AG09319 (cell line): Measurements from ENCODE around the gene RAB8B.

ENCODE experiments used
- DNase-seq: peaks from one replicate; pipeline ENCODE4 v3.0.0-alpha.2; 2010; ENCODE audit warnings: low read depth; ENCODE audit errors: extremely low read depth
- CTCF ChIP-seq: IDR thresholded peaks from 2 replicates; pipeline ENCODE4 v1.5.1; 2011; ENCODE audit warnings: low read depth, mild to moderate bottlenecking, inconsistent platforms, low read length, moderate library complexity

RAB8B gene

DNA sequence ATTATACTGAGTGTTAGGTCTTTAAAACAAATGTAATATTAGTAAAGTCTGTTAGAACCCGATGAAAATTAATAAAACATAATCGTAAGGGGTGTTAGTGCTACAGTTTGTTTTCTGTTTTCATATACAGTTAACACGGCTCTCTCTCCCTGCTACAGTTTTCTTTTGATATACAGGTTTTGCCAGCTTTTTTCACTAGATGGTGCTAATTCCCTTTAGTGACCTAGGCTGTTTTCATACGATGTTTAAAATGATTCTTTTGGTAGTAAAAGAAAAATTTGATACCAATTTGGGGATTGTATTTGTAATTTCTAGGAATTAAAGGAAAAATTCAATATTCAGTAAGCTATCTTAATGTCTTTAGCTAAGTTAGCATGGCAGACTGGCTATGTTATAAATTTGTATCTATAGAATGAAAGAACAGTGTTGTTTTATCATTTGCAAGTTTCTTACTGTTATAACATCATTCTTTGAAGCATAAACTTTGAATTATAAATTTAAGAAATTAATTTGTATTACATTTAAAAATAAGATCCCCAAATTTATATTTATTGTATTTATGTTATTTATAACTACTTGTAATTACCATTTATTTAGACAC lies 99.5 kb downstream of the RAB8B start:
- DNase-seq, result peak; percentile 20
- peak; percentile 63 for TF ChIP-seq CTCF

- DNase-seq, result no peak
- no peak for TF ChIP-seq CTCF
These were observed 102.1 kb downstream of the RAB8B start for GRCh38 chr15:63291507-63291906.

- DNase-seq, result no peak
- TF ChIP-seq CTCF, result no peak
These were observed 102.8 kb downstream of the RAB8B start for GRCh38 chr15:63292241-63292640.

DNA sequence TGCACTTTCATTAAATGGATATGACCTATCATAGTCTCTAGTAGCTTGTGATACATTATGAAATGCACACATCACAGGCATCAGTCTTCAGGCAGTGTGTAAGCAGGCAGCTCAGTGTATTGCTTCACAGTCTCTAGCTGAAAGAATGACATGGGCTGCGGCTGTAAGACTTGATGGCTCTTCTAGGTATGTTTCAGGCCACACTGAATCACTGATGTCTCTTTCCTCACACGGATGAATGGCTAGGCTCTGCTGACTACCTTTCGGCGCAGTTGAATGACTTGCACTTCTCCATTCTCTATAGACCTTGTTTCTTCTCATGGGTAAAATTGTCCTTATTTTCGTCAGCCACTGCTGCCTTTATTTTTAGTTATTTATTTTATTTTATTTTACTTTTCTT lies 103.4 kb downstream of the RAB8B start:
- no peak for DNase-seq
- no peak for TF ChIP-seq CTCF

GRCh38 chr15:63294359-63294758 lies 105.0 kb downstream of the RAB8B start:
- DNase-seq, result no peak
- TF ChIP-seq CTCF, result no peak

DNA sequence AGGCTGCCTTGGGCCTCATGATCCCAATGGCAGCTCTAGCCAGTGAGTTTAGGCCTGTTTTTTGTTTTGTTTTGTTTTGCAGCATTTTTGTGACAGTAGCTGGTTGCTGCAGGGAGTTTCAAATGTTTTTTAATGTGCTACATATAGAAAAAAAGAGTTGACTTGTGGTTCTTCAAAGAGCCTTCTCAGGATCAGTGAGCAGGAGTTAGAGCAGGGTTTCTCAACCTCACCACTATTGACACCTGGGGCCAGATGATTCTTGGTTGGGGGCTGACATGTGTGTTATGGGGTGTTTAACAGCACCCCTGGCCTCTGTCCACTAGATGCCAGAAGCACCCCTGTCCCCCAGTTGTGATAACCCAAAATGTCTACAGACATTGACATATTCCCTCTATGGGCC lies 105.9 kb downstream of the RAB8B start:
- no peak for TF ChIP-seq CTCF

GRCh38 chr15:63296195-63296594 lies 106.8 kb downstream of the RAB8B start:
- TF ChIP-seq CTCF, result no peak

More for the DNA sequence above, 105.9 kb downstream of the RAB8B start:
- DNase-seq, result no peak

More at GRCh38 chr15:63296195-63296594, 106.8 kb downstream of the RAB8B start:
- DNase-seq, result no peak
